Endothelial cell (in vitro differentiated cells): ENCODE data around the gene TWNK. TPM values are rescaled to one million over a fixed set of nuclear protein-coding genes. Genes with fewer than 3 reads are reported as not detected.
A peak's percentile ranks its signal among the peaks of the same experiment; 100 is the strongest.

Experiments used
- DNase-seq: peaks from one replicate; pipeline ENCODE4 v3.0.0; 2021; ENCODE audit warnings: low spot score
- H3K27ac Mint-ChIP-seq: one replicate; pipeline ENCODE4 v1.8.0; 2021; ENCODE audit warnings: mixed read lengths, inconsistent platforms; ENCODE audit not compliant: unreplicated experiment
- H3K27me3 Mint-ChIP-seq: one replicate; pipeline ENCODE4 v1.8.0; 2021; ENCODE audit warnings: mild to moderate bottlenecking, moderate library complexity, mixed read lengths, inconsistent platforms; ENCODE audit not compliant: unreplicated experiment
- H3K36me3 Mint-ChIP-seq: one replicate; pipeline ENCODE4 v1.8.0; 2021; ENCODE audit warnings: mild to moderate bottlenecking, low read depth, mixed read lengths, inconsistent platforms; ENCODE audit not compliant: unreplicated experiment
- H3K4me1 Mint-ChIP-seq: one replicate; pipeline ENCODE4 v1.8.0; 2021; ENCODE audit warnings: mild to moderate bottlenecking, mixed read lengths, inconsistent platforms; ENCODE audit not compliant: unreplicated experiment
- H3K4me3 Mint-ChIP-seq: one replicate; pipeline ENCODE4 v1.8.0; 2021; ENCODE audit warnings: mild to moderate bottlenecking, mixed read lengths, inconsistent platforms; ENCODE audit not compliant: unreplicated experiment
- H3K9me3 Mint-ChIP-seq: one replicate; pipeline ENCODE4 v1.8.0; 2021; ENCODE audit warnings: mixed read lengths, inconsistent platforms; ENCODE audit not compliant: unreplicated experiment
- CTCF ChIP-seq: fragments of 200-600 bp; sonication (generic); IDR thresholded peaks from one replicate; pipeline ENCODE4 v1.5.0; 2021; ENCODE audit warnings: antibody characterized with exemption; ENCODE audit not compliant: unreplicated experiment
- total RNA-seq: library from RNA; stranded (reverse); fragmentation: NEBNext Ultra II Directional; extraction: Animal tissue kit (Norgen Biotek cat#: 25700); gene quantifications from one replicate; pipeline ENCODE4 v1.2.1, GENCODE V29; 2021; ENCODE audit not compliant: unreplicated experiment

TWNK gene
- total RNA-seq, 1 donor from 2014 or later, result 10.5 TPM

- no peak for DNase-seq
- Mint-ChIP-seq H3K4me3 (peak overlapping the region; percentile 100), H3K27me3 (peaks cover 15% of the 10 kb centered on the region), H3K27ac (peak overlapping the region; percentile 76), H3K36me3 (peaks cover 21% of the 10 kb centered on the region), H3K9me3 (no peaks in the 10 kb centered on the region), H3K4me1 (peaks cover 20% of the 10 kb centered on the region)
- no peak for TF ChIP-seq CTCF
These were observed 324 bp downstream of the TWNK start for GRCh38 chr10:100987685-100988049.

- no peak for TF ChIP-seq CTCF
- DNase-seq, result no peak
- Mint-ChIP-seq H3K36me3 (peaks cover 17% of the 10 kb centered on the region), H3K4me3 (peak overlapping the region; percentile 100), H3K9me3 (no peaks in the 10 kb centered on the region), H3K4me1 (peaks cover 24% of the 10 kb centered on the region), H3K27me3 (peaks cover 13% of the 10 kb centered on the region), H3K27ac (peak overlapping the region; percentile 76)
These were observed 823 bp downstream of the TWNK start for GRCh38 chr10:100988166-100988565.

GRCh38 chr10:100989088-100989487, 1.7 kb downstream of the TWNK start:
- peaks cover 17% of the 10 kb centered on the region for H3K36me3 Mint-ChIP-seq
- TF ChIP-seq CTCF, result no peak
- H3K4me1 Mint-ChIP-seq, result peaks cover 29% of the 10 kb centered on the region
- no peaks in the 10 kb centered on the region for H3K9me3 Mint-ChIP-seq
- peak overlapping the region; percentile 67 for H3K4me3 Mint-ChIP-seq
- H3K27me3 Mint-ChIP-seq, result peaks cover 15% of the 10 kb centered on the region
- no peak for DNase-seq
- no peak overlapping the region for H3K27ac Mint-ChIP-seq

GRCh38 chr10:100993986-100994708, 6.8 kb downstream of the TWNK start:
- TF ChIP-seq CTCF, result peak; percentile 65
- DNase-seq, result peak; percentile 38
- H3K4me3 Mint-ChIP-seq, result no peak overlapping the region
- H3K4me1 Mint-ChIP-seq, result peaks cover 33% of the 10 kb centered on the region
- H3K27ac Mint-ChIP-seq, result peak overlapping the region; percentile 44
- peaks cover 16% of the 10 kb centered on the region for H3K36me3 Mint-ChIP-seq
- peaks cover 7% of the 10 kb centered on the region for H3K27me3 Mint-ChIP-seq
- no peaks in the 10 kb centered on the region for H3K9me3 Mint-ChIP-seq

GRCh38 chr10:100995181-100995580, 7.8 kb downstream of the TWNK start:
- Mint-ChIP-seq H3K27me3 (peaks cover 7% of the 10 kb centered on the region), H3K4me1 (peaks cover 33% of the 10 kb centered on the region), H3K36me3 (peaks cover 16% of the 10 kb centered on the region), H3K27ac (no peak overlapping the region), H3K9me3 (no peaks in the 10 kb centered on the region), H3K4me3 (no peak overlapping the region)
- DNase-seq, result no peak
- no peak for TF ChIP-seq CTCF
